ENCODE data around the gene PLXNB2.

Gene PLXNB2

DNA sequence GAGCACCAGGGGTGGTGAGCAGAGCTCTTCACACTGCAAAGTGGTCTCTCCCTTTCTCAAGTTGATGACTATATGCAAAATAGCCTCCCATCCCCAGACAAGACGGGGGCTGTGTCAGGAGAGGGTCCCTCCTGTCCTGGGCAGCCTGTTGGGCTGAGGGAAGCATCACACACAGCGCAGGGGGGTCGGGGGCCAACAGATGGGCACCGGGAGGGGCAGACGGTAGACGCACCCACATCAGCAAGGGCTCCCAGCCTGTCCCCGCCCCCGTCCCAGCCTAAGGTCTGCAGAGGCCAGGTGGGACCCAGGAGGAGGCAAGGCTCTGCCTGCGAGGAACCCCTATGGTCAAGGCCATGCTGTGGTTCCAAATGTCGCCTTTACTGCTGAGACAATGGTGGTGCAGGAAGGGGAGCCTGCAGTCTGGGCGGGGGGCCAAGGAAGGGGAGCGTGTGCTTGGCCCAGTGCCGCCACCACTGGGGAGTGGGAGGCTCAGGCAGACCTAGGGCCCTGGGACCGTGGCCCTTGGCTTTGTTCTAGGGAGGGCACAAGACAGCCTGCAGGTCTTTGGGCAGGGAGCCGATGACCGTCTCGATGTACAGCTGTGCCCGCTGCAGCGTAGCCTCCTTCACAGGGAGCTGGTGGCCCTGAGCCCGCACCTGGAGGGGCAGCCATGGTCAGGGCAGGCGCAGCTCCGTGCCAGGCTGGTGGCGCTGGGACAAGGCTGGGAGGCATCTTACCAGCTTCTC lies 4.3 kb upstream of the PLXNB2 start:
- no peak for DNase-seq (ENCODE audit: low spot score)
- Mint-ChIP-seq H3K9me3 (no peaks in the 10 kb centered on the region), H3K27me3 (ENCODE audit: low read depth) (peaks cover 3% of the 10 kb centered on the region), H3K27ac (no peak overlapping the region), H3K36me3 (ENCODE audit: low read depth) (no peaks in the 10 kb centered on the region), H3K4me1 (ENCODE audit: low read depth) (peaks cover 11% of the 10 kb centered on the region), H3K4me3 (no peak overlapping the region)

DNA sequence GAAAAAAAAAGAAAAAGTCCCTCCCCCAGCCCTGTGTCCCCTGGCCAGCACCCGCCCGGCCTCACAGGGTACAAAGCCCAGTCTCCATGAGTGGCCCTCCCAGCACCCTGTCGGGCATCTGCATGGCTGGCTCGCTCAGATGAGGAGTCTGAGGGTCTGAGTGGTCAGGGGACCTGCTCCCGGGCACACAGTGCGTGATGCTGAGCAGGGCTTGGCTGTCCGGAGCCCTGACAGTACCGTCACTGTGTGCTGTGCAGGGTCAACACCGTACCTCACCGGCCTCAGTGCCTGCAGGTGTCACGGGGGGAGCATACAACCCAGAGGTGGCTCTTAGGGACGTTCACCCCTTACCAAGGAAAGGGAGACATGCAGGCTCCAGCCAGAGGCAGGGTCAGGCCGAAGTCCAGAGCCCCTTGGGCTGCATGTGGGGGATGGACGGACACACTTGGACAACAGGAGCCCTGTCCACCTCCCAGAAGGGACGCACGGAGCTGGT lies 3.6 kb upstream of the PLXNB2 start:
- Mint-ChIP-seq H3K27ac (no peak overlapping the region), H3K27me3 (ENCODE audit: low read depth) (peaks cover 7% of the 10 kb centered on the region), H3K36me3 (ENCODE audit: low read depth) (no peaks in the 10 kb centered on the region), H3K9me3 (no peaks in the 10 kb centered on the region), H3K4me3 (no peak overlapping the region), H3K4me1 (ENCODE audit: low read depth) (peaks cover 12% of the 10 kb centered on the region)
- no peak for DNase-seq (ENCODE audit: low spot score)

DNA sequence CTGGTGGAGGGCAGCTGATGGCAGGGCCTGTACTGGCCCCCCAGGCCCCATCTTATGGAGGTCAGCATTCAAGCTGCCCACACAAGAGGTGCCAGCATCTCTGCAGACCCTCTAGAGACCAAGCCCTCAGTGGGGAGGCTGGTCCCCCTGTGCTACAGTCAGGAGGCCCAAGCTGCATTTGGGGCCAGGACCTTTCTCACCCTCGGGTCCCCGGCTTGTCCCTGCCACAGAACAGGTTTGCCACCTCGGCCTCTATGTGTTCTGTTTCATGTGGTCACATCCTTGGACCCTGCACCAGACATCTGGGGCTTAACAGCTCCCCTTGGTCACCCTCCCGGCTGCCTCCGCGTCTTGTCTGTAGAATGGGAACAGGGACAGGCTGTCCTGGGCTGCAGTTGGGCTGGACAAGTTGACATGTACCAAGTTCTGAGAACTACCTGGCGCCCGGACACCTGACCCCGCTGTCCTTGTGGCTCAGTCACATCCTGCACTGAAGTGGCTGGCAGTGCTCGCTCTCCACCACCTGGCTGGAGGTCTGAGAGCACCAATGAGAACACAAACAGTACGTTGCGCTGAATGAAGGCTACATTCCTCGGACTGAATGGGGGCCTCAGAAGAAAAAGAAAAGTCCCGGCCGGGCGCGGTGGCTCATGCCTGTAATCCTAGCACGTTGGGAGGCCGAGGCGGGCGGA lies 2.7 kb upstream of the PLXNB2 start:
- Mint-ChIP-seq H3K27me3 (ENCODE audit: low read depth) (peaks cover 9% of the 10 kb centered on the region), H3K4me1 (ENCODE audit: low read depth) (peaks cover 10% of the 10 kb centered on the region), H3K27ac (no peak overlapping the region), H3K4me3 (no peak overlapping the region), H3K9me3 (no peaks in the 10 kb centered on the region), H3K36me3 (ENCODE audit: low read depth) (no peaks in the 10 kb centered on the region)
- DNase-seq (ENCODE audit: low spot score) = no peak

DNA sequence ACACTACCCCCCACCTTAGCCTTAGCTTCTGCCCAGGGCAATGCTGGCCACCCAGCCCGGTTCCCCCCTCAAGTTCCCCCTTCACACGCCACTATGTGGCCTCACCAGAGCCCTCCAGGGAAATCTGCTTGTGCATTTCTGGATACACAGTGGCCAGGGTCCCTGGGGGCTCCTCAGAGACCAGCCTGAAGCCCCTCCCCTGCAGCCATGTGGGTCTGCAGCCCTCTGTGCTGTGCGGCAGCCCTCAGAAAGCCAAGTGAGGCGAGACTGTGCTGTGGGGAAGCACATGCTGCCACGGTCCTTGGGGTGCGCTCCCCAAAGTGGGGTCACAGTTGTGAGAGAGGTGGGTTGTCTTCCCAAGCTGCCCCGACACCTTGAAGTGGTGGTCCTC lies 2.1 kb upstream of the PLXNB2 start:
- no peak overlapping the region for H3K27ac Mint-ChIP-seq
- DNase-seq (ENCODE audit: low spot score) = no peak
- no peak overlapping the region for H3K4me3 Mint-ChIP-seq
- H3K27me3 Mint-ChIP-seq (ENCODE audit: low read depth) = peaks cover 9% of the 10 kb centered on the region
- H3K9me3 Mint-ChIP-seq = no peaks in the 10 kb centered on the region
- H3K4me1 Mint-ChIP-seq (ENCODE audit: low read depth) = peaks cover 10% of the 10 kb centered on the region
- no peaks in the 10 kb centered on the region for H3K36me3 Mint-ChIP-seq (ENCODE audit: low read depth)

DNA sequence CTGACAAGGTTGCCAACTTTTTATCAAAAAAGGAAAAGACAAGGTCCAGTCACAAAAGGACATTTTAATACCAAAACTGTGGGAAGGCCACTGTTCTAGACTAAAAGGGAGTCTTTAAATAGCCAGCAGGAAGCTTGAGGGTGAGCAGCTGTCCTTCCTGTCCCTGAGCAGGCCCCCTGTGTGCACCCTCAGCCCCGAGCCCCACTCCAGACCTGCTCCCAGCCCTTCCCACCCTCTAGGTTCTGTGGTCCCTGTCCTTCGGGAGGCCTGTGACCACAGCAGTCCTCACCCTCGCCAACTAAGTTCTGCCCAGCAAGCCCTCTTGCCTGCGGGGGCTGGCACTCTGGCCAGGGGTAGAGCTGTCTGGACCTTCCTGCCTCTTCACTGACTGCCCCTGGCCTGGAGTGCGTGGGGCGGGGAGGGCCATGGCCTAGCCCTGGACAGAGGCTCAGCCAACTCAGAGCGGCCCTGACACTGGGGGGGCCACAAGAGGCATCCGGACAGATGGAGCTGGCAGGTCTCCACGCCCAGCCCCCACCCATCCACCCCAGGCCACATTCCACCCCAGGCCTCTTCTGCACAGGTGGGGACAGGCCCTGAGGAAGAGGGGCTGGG lies 1.6 kb upstream of the PLXNB2 start:
- H3K27ac Mint-ChIP-seq = peak overlapping the region; percentile 64
- no peaks in the 10 kb centered on the region for H3K9me3 Mint-ChIP-seq
- H3K27me3 Mint-ChIP-seq (ENCODE audit: low read depth) = peaks cover 9% of the 10 kb centered on the region
- no peak for DNase-seq (ENCODE audit: low spot score)
- no peaks in the 10 kb centered on the region for H3K36me3 Mint-ChIP-seq (ENCODE audit: low read depth)
- peaks cover 9% of the 10 kb centered on the region for H3K4me1 Mint-ChIP-seq (ENCODE audit: low read depth)
- H3K4me3 Mint-ChIP-seq = peak overlapping the region; percentile 70

DNA sequence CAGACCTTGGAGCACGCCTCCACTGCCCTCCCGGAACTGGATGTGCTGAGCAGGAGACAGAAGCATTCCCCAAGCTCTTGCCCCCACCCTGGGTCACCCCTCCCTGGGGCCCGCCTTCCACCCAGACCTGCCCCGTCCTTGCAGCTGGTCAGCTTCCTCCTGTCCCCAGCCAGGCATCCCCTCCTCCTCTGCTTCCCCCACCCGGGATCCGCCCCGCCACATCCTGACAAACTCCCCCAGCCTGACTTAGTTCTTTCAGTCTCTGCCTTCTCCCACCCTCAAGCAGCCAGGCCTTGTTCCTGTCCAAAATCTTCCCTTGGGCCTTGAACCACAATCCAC lies 1.1 kb upstream of the PLXNB2 start:
- no peak for DNase-seq (ENCODE audit: low spot score)
- Mint-ChIP-seq H3K4me1 (ENCODE audit: low read depth) (peaks cover 9% of the 10 kb centered on the region), H3K27ac (peak overlapping the region; percentile 64)

DNA sequence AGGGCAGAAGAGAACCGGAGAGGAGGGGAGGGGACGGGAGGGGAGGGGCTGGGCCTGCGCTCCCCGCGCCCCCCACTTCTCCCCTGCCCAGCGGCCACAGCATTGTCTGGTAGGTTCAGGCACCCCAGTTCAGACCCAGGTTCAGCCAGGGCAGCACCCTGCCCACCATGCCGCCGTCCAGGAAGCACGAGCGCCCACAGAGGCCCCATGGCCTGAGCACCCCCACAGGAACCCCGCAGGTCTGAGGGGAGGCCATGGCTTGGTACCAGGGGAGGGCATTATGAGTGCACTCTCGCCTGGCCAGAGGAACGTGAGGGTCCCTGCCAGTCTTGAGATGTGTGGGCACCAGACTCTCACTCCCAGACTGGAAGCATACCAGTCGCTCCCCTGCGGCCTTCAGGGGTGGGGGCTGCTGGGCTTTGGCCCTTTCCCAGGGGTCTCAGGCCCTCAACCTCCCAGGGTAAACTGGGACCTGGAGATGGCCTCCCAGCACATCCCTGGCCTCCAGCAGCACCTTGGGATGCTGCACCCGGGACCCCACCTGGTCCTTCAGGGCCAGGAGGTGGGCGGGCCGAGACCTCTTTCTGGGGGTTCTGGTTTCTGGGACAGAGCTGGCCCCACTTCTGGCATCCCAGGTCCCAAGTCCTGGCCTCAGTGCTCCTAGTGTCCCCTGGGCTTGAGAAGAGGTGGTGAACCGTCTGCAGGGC lies 597 bp upstream of the PLXNB2 start:
- no peak for DNase-seq (ENCODE audit: low spot score)
- Mint-ChIP-seq H3K4me3 (no peak overlapping the region), H3K27ac (no peak overlapping the region), H3K36me3 (ENCODE audit: low read depth) (no peaks in the 10 kb centered on the region), H3K9me3 (no peaks in the 10 kb centered on the region), H3K4me1 (ENCODE audit: low read depth) (peaks cover 9% of the 10 kb centered on the region), H3K27me3 (ENCODE audit: low read depth) (peaks cover 9% of the 10 kb centered on the region)

More for the DNA sequence above, 1.1 kb upstream of the PLXNB2 start:
- H3K36me3 Mint-ChIP-seq (ENCODE audit: low read depth) = no peaks in the 10 kb centered on the region
- no peaks in the 10 kb centered on the region for H3K9me3 Mint-ChIP-seq
- H3K27me3 Mint-ChIP-seq (ENCODE audit: low read depth) = peaks cover 9% of the 10 kb centered on the region
- H3K4me3 Mint-ChIP-seq = peak overlapping the region; percentile 70

DNA sequence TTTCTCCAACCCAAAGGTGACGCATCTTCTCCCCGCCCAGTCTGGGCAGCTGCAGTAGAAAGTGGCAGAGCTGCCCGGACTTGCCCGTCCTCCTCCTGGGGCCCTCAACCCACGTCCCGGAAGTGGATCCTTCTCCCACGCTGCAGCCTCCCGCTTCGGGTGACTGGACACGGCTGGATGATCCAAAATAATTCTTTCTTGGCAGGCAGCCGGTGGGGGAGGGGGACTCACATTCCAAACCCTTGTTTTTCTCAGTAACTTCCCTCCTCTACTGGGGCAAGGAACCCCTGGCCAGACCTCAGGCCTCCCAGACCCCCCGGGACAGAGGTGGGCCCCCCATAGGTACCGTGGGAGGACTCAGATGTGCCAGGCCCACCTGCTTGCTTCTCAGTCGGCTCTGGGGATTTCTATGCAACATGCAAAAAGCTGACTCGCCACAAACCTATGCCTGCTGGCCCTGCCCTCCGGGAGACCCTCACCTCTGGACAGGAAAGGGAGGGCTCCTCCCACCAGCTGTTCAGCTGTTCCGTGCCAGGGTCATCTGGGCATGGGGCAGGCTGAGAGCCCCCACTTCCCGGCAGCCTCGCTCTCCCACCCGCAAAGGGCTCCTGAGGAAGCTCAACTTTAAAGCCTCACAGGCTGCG lies 1.4 kb downstream of the PLXNB2 start:
- peak overlapping the region; percentile 68 for H3K4me3 Mint-ChIP-seq
- peaks cover 9% of the 10 kb centered on the region for H3K4me1 Mint-ChIP-seq (ENCODE audit: low read depth)
- H3K27me3 Mint-ChIP-seq (ENCODE audit: low read depth) = peaks cover 16% of the 10 kb centered on the region
- peak overlapping the region; percentile 36 for H3K27ac Mint-ChIP-seq
- no peaks in the 10 kb centered on the region for H3K9me3 Mint-ChIP-seq
- no peaks in the 10 kb centered on the region for H3K36me3 Mint-ChIP-seq (ENCODE audit: low read depth)
- no peak for DNase-seq (ENCODE audit: low spot score)

DNA sequence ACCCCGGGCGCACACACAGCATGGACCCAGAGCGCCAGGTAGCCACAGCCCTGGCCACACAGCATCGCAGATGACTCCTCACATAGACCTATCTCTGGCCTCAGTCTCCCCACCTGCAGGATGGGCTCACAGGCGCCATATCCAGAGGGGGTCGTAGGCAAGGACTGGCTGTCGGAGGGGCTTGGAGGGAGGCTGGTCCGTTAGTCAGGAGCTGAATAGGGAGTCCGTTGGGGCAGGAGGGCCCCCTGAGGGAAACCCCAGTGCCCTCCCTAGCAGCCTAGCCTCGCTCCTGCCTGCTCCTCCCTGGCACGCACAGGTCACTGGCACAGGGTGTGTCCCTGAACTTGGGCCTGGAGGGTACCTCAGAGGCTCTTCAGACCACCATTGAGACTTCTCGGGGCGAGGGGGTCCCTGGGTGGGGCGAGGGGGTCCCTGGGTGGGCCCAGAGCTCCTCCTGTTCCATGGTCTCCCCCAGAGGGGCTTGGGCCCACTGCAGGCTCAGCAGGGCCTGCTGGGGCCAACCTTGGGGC lies 2.0 kb downstream of the PLXNB2 start:
- Mint-ChIP-seq H3K4me1 (ENCODE audit: low read depth) (peaks cover 9% of the 10 kb centered on the region), H3K36me3 (ENCODE audit: low read depth) (no peaks in the 10 kb centered on the region), H3K27ac (no peak overlapping the region), H3K4me3 (no peak overlapping the region), H3K27me3 (ENCODE audit: low read depth) (peaks cover 19% of the 10 kb centered on the region), H3K9me3 (no peaks in the 10 kb centered on the region)
- DNase-seq (ENCODE audit: low spot score) = no peak

DNA sequence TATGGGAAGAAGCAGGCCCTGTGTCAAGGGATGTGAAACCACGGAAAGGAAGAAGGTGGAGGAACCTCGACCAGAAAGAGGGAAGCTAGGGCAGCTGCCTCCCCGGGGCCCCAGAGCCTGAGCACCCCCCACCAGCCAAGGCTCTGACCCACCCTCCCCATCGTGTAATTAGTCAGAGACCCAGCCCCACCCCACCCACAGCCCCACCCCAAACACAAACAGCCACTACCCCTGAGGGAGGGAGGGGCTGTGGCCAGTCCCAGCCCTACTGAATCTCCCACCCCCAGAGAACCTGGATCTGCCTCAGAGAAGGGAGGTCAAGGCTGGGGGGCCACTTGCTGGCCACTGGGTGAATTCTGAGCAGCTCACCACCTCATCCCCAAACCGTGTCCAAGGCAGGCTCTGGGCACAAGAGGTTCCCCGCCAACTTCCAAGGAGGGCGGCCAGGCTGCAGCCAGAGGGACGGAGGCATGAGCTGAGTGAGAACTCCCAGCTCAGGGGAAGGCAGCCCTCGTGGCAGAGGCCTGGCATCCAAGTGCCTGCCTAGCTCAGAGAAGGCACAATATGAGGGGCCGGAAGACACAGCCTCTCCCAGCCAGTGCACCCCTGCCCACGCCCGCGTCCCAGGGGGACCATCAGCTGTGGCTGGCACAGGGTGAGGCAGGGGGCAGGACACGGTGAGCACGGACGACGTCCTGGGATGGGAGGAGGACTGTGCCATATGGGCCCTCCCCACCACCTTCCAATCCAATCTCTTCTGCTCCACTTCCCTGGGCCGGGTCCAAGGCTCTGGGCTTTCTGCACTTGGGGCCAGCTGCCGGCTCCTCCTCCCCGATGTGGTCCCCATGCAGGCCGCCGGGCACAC lies 2.7 kb downstream of the PLXNB2 start:
- Mint-ChIP-seq H3K27ac (no peak overlapping the region), H3K9me3 (no peaks in the 10 kb centered on the region), H3K27me3 (ENCODE audit: low read depth) (peaks cover 19% of the 10 kb centered on the region), H3K4me1 (ENCODE audit: low read depth) (peaks cover 9% of the 10 kb centered on the region), H3K36me3 (ENCODE audit: low read depth) (no peaks in the 10 kb centered on the region), H3K4me3 (no peak overlapping the region)
- no peak for DNase-seq (ENCODE audit: low spot score)

DNA sequence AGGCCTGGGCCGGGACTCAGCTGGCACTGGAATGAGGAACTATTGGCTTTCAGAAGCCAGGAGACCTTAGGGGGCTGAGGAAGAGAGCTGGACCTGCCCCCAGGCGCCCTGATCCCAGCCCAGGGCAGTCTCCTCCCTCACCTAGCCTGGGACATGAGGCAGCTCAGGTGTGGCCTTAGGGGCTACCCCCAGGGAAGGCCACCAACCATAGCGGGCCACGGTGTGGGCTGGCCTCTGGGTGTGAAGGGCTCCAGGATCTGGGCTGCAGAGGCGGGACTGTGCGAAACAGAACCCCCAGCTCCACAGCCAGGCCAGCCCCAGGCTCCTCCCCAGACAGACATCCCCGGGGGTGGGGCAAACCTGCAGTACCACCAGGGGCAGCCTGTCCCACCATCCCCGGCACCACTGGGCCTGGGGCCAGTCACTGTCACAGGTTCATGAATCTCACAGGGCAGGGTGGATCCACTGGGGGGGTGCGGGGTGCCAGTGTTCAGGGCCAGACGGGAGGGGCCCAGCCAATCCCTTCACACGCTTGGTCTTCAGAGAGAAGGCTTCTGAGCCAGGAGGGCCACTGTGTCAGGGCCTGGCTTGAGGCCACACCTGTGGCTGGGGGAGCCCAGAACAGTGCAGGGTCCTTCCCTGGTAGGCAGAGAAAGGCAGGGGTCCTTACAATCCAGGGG lies 3.5 kb downstream of the PLXNB2 start:
- DNase-seq (ENCODE audit: low spot score) = no peak
- Mint-ChIP-seq H3K4me1 (ENCODE audit: low read depth) (peaks cover 9% of the 10 kb centered on the region), H3K9me3 (no peaks in the 10 kb centered on the region), H3K36me3 (ENCODE audit: low read depth) (no peaks in the 10 kb centered on the region), H3K27ac (no peak overlapping the region), H3K27me3 (ENCODE audit: low read depth) (peaks cover 19% of the 10 kb centered on the region), H3K4me3 (no peak overlapping the region)

DNA sequence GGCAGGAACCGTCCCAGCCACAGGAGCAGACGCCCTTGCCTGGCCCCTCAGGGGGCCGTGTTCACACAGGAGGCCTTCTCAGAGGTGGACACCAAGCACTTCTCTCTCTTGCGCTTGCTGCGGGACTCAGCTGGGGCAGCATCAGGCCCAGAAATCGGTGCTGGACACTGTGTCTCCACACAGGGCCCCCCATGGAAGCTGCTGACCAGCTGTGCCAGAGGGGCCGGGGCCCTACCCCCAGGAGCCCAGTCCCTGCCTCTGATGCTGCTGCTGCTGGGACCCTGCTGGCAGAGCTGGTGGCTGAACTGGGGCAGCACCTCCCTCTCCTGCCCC lies 4.0 kb downstream of the PLXNB2 start:
- H3K4me1 Mint-ChIP-seq (ENCODE audit: low read depth) = peaks cover 7% of the 10 kb centered on the region
- H3K27me3 Mint-ChIP-seq (ENCODE audit: low read depth) = peaks cover 21% of the 10 kb centered on the region
- H3K4me3 Mint-ChIP-seq = no peak overlapping the region
- H3K27ac Mint-ChIP-seq = no peak overlapping the region
- DNase-seq (ENCODE audit: low spot score) = no peak
- no peaks in the 10 kb centered on the region for H3K36me3 Mint-ChIP-seq (ENCODE audit: low read depth)
- no peaks in the 10 kb centered on the region for H3K9me3 Mint-ChIP-seq

Measured in T-helper 2 cell treated with Interferon-gamma antibody and Interleukin-4, amounts not matched to agents 5 μg/mL and 100 μg/mL, for 36 hours (primary cell).